HEK293T (cell line): Measurements from ENCODE around the gene USP22.

Experiments used
- BHLHE40 ChIP-seq: fragments of 450-650 bp; IDR thresholded peaks from 2 replicates; pipeline ENCODE4 v1.6.1; 2016; ENCODE audit warnings: mild to moderate bottlenecking, moderate library complexity, borderline replicate concordance
- CTBP1 ChIP-seq: fragments of 450-650 bp; IDR thresholded peaks from 2 replicates; pipeline ENCODE4 v1.6.1; 2016; ENCODE audit warnings: borderline replicate concordance
- ELF4 ChIP-seq: fragments of 450-650 bp; IDR thresholded peaks from 2 replicates; pipeline ENCODE4 v1.6.1; 2017; ENCODE audit warnings: antibody characterized with exemption
- FOXK2 ChIP-seq: fragments of 450-650 bp; IDR thresholded peaks from 2 replicates; pipeline ENCODE4 v1.6.1; 2016; ENCODE audit warnings: mild to moderate bottlenecking
- FOXM1 ChIP-seq: fragments of 450-650 bp; IDR thresholded peaks from 2 replicates; pipeline ENCODE4 v1.6.1; 2017; ENCODE audit warnings: mild to moderate bottlenecking, borderline replicate concordance
- LEF1 ChIP-seq: fragments of 450-650 bp; IDR thresholded peaks from 2 replicates; pipeline ENCODE4 v1.6.1; 2017; ENCODE audit warnings: mild to moderate bottlenecking, borderline replicate concordance
- NFRKB ChIP-seq: fragments of 450-650 bp; IDR thresholded peaks from 2 replicates; pipeline ENCODE4 v1.6.1; 2016; ENCODE audit warnings: mild to moderate bottlenecking, moderate library complexity
- PKNOX1 ChIP-seq: fragments of 450-650 bp; IDR thresholded peaks from 2 replicates; pipeline ENCODE4 v1.6.1; 2016
- SP1 ChIP-seq: fragments of 450-650 bp; IDR thresholded peaks from 2 replicates; pipeline ENCODE4 v1.6.1; 2017
- TARDBP ChIP-seq: fragments of 450-650 bp; IDR thresholded peaks from 2 replicates; pipeline ENCODE4 v1.6.1; 2016

DNA sequence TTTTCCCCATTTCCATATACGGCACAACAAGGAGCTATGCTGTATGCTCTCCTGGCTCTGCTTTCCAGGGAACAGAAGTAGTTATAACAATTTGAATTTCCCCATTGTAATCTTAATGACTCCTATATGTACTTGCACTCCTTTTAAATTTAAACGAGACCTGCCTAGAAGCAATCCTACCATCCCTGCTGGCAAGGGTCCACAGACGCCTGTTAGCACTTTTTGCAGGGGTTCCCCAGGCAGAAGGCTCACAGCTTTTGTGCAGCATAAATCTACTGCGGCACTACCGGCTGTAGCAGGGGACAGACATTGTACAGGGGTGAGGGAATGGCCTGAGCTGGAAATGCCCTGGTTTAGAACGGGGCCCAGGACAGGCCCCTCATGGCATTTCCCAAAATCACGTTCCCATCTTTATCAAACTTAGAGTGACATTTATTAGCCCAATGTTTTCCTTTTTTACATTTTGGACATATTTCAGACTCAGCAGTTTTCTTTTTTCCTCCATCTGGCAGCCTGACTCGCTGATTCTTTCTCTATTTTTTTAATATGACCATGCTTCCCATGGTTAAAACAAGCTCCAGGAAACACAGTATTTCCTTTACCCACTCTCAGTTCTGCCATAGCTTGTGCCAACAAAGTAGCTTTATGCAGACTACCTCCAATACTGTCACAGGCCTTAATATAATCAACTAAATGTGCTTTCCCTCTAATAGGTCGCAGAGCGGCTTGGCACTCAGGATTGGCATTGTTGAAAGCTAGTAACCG lies 35.4 kb upstream of the USP22 start:
- TF ChIP-seq CTBP1 (no peak), SP1 (no peak), FOXM1 (no peak), BHLHE40 (no peak), NFRKB (no peak), TARDBP (no peak), FOXK2 (no peak), LEF1 (no peak), ELF4 (no peak), PKNOX1 (no peak)
